ENCODE results near the gene PER1.

PER1 gene

GRCh38 chr17:8152112-8152775 lies at the start of gene PER1:
TSS of gene PER1 (minus strand) at chr17:8152404. CDS start at chr17:8150706, 1,698 bp downstream.
- peak; percentile 100 for DNase-seq

DNA sequence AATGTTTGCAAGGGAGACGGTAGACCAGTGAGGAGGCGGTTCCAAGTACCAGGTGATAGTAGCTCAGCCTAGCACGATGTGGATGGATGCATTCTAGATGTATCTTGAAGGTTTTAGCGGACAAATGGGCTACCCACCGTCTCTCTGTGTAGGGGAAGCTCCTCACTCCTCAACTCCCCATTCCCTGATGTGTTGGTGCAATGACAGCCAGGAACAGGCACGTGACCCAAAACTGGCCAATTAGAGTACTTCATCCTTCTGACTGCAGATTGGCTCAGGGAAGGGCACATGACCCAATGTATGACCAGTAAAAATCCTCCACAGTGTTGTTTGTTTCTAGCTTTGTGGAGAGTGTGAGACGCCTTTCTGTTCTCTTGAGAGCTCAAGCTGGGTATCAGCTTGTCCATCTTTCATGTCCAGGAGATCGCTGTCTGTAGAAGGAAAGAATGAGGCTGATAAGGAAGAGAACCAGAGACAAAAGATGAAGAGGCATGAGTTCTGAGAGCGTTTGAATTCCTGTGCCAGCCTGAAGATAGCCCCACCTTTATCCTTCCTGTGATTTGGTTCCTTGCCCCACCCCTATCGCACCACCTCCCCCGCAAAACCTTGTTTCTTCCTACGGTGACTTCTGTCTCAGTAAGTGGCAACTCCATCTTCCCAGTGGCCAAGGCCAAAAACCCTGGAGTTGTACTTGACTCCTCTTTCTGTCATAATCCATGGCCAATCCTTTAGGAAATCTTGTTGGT lies 40.0 kb upstream of the PER1 start:
- DNase-seq = peak; percentile 98

GRCh38 chr17:8190506-8190905 lies 38.3 kb upstream of the PER1 start:
- no peak for DNase-seq

DNA sequence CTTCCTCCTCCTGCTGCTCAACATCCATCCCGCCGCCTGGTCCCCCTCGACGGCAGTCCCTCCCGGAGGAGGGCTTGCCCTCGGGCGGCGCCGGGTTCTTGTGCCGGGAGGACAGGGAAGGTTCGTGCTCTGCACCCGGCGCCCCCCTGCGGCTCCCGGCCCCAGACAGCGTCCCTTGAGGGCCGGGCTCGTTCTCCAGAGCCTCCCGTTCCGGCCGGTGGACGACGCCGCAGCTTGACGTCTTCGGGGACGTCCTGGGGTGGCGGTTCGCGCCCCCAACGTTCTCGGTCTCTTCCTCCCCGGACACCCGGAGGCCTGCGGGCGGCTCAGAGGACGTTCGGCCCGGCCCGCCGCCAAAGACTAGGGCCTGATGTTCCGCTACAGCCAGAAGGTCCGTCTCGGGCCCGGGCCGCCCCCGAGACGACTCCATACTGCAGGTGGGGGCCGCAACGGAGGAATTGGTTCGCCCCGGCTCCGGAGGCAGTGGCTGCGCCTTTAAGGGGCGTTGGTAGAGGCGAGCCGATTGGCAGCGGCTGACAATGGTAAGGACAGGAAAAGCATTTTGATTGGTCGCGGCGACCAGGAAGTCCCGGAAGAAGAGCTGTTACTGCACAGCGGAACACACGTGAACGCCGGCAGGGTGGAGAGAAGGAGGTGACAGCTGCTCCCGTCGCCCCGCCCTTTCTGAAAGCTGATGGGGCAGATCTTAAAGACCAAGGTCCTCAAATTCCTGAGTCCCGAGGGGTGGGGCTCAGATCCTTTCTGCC lies 37.7 kb upstream of the PER1 start, which contains the start of gene BORCS6:
BORCS6 (minus strand) TSS at position 470 of the 767 bp plus-strand sequence; CDS start at position 430, 40 bp downstream.
- DNase-seq = peak; percentile 99

- DNase-seq = peak; percentile 66
Observed at GRCh38 chr17:8189041-8189710, 37.0 kb upstream of the PER1 start.

GRCh38 chr17:8188263-8188839 lies 36.1 kb upstream of the PER1 start:
- DNase-seq = peak; percentile 68

- DNase-seq = peak; percentile 99
Observed at GRCh38 chr17:8187517-8188262, 35.5 kb upstream of the PER1 start.

DNA sequence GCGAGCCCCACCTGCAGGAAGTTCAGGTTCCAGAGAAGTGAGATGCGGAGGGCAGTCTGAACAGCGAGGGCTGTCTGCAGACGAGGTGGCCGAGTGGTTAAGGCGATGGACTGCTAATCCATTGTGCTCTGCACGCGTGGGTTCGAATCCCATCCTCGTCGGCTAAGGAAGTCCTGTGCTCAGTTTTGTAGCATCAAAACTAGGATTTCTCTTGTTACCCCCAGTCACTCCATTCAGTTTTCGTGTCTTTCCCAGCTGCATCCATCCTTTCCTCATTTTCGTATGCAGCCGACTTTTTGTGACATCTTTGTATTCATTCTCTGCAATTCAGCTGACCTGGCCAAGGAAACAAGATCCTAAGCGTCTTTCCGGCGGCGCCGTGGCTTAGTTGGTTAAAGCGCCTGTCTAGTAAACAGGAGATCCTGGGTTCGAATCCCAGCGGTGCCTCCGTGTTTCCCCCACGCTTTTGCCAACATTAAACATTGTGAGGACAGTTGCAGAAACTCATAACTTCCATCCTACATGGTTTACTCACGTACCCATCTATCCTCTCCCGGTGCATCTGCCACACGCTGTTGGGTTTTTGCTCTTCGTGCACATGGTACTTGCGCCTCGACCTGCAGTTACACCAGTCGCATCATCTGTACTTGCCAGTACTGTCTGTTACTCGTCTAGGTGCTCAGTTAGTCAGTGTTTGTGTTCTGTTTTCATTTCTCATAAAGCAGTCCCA lies 34.7 kb upstream of the PER1 start:
- peak; percentile 99 for DNase-seq

- no peak for DNase-seq
Observed at GRCh38 chr17:8186446-8186786, 34.2 kb upstream of the PER1 start.

DNA sequence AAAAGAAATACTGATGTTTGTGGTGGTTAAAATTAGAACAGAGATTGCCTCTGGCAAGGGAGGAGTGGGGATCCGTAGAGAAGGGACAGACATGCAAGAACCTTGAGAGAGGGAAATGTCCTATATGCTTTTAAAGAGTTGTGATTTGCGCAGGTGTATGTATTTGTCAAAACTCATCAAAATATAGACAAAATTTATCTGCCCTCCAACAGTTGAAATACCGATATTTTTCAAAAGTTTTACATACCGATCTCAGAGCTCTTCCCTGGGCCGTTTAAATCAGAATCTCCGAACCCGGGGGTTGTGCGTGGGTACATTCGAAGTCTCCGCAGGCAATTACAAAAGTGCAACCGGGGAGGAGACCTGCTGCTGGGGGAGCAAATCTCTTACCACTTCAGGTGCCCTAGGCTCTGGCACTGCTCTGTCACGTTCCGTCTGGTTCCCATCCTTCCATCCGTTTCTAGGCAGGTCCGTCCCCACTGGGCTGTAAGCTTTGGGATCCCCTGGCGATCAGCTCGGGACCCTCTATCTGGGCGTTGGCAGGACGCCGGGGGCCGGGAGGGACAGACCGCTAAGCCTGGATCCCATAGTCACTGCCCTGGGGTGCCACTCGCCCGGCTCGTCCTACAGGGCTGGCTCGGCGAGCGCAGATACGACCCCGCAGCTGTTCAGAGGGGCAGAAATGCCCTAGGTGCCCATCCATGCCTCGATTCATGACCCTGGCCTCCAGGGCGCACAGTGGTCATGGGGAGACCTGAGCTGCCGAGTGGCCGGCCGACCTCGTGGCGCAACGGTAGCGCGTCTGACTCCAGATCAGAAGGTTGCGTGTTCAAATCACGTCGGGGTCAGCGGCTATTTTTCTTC lies 33.6 kb upstream of the PER1 start:
- DNase-seq = peak; percentile 90

DNA sequence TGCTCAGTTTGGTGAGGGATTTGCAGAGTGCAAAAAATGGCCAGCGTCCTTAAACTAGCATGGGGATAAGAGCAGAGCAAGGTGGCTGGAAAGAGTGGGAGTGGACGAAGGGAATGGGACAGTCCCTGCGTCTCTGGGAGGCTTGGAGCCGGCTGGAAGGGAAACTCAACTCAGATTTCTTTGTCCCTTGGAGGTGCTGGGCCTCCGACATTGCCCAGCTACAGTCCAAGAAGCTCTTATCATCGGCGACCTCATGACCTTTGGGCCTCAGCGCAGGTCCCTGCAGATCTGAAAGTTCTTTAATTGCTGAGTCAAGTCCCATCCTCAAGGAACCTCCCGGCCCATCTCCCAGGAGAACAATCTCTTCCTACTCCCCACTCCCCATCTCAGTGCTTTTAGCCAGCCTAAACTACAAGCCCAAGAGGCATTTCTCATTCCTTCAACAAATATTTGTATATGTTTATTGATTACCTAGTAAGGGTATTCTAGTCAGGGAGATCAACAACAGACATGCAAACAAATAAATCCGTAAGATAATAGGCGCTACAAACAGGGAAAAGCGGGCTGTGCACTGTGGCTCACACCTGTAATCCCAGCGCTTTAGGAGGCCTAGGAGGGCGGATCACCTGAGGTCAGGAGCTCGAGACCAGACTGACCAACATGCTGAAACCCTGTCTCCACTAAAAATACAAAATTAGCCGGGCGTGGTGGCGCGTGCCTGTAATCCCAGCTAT lies 25.0 kb upstream of the PER1 start:
- DNase-seq = peak; percentile 65

GRCh38 chr17:8176197-8176940 lies 24.2 kb upstream of the PER1 start, which contains the start of gene TMEM107:
TSS of gene TMEM107 (minus strand) at chr17:8176380. CDS start at chr17:8176286, 94 bp downstream.
- peak; percentile 98 for DNase-seq

GRCh38 chr17:8175795-8176196 lies 23.6 kb upstream of the PER1 start:
- DNase-seq = peak; percentile 64

DNA sequence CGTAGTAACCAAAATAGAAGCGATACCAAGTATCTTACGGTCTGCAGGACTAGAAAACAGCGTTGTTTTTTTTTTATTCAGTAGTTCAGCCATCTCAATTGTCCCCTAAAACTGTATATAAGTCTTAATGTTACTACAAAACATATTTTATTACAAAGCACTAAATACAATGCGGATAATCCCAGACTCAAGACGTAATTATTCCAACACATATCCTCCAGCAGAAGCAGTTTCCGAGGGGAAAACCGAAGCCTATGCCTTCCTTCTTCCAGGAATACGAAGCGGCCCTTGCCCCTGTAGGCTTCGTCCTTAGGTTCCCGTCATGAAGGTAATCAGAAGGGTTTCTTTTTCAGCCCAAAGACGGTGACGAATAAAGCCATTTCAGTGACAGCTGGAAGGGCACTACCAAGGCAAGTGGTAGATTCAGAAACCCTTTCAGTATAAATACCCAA lies 21.7 kb upstream of the PER1 start:
- DNase-seq = peak; percentile 71

DNA sequence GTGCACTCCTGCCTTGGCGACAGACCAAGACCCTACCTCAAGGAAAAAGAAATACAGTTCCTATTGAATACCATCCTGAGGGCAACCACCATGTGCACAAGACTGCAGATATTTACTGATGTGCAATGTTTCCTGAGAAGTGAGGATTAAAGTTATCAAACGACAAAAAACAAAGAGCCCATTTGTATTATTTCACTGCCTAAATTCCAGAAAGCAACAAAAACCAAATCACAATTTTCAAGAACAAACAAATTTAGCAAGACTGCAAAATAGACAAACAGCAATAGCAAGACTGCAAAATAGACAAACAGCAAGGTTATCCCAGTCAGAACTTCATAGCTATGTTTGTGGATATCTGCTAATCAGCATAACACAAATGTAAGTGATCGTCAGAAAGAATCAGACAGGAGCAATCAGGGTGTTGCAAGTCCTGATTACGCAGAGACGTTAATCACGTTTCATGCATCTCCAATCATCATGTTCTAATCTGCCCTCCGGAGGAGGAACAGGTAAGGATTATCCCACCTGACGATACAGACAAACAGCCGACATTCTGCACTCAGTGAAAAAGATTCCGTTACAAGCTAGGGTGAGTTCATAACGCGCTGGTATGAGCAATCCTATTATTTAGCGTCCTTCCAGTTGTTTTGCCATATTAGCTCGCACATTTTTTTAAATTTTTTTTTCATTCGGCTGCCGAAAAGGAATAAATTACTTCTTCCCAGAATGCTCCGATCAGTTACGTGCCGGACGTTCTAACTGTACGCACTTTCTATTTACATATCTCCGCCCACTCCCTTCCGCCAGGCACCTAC lies 21.1 kb upstream of the PER1 start:
- peak; percentile 98 for DNase-seq

GRCh38 chr17:8170186-8170585 lies 18.0 kb upstream of the PER1 start:
- DNase-seq = peak; percentile 51

- DNase-seq = no peak
Observed at GRCh38 chr17:8167526-8167925, 15.3 kb upstream of the PER1 start.

GRCh38 chr17:8166731-8167130 lies 14.5 kb upstream of the PER1 start:
- no peak for DNase-seq

Data from DMS53 (cell line).